ENCODE data around the gene RYR2. TPM values are rescaled to one million over a fixed set of nuclear protein-coding genes. Genes with fewer than 3 reads are reported as not detected.

RYR2 gene
- total RNA-seq, 1 experiment from 2014 or later = 2.8 TPM

DNA sequence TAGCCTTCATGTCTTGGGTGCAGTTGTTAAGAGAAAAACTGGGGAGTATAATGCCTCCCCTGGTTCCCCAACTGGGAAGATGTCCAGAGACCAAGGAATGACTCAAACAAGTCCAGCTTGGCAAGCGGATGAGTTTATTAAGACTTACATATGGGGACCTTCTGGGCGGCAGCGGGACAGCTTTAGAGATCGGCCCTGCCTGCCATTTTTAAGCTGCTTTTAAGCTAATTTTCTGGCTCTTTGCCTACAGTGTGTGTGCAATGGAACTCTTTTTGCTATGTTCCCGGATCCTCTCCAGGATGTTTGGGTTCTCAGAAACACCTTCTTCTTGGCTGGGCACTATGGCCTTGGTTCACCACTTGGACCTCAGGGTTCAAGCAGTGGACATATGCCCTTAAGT lies 99.5 kb downstream of the RYR2 start:
- no peak for DNase-seq (ENCODE audit: low spot score)
- no peak for TF ChIP-seq CTCF (conservative IDR thresholded peaks at IDR 0.05; ENCODE audit: low read depth, low read length)
- TF ChIP-seq EZH2 (IDR thresholded peaks at IDR 0.05; ENCODE audit: borderline replicate concordance, low read depth, low read length, poor library complexity, severe bottlenecking) = no peak
- ChIA-PET CTCF (no interaction called here), POLR2A (ENCODE audit: low non-redundant PET) (no interaction called here)
- Histone ChIP-seq H3K27ac (ENCODE audit: low read depth, low read length, poor library complexity, severe bottlenecking) (no peak overlapping the region), H3K36me3 (ENCODE audit: insufficient read depth, low read length, poor library complexity, severe bottlenecking) (no peaks in the 10 kb centered on the region), H3K4me1 (ENCODE audit: insufficient read depth, low read length, poor library complexity, severe bottlenecking) (peaks cover under 1% of the 10 kb centered on the region), H3K4me3 (ENCODE audit: low read depth, low read length, poor library complexity, severe bottlenecking) (no peak overlapping the region), H3K27me3 (replicated peaks; ENCODE audit: insufficient read depth, low read depth, low read length, poor library complexity) (no peaks in the 10 kb centered on the region), H3K9me3 (ENCODE audit: low read depth, low read length, poor library complexity, severe bottlenecking) (no peaks in the 10 kb centered on the region)
- intact Hi-C loops (cut with micrococcal nuclease; ENCODE audit: unreplicated experiment) = no loop called here
- BruUV-seq (replicated peaks) = no TSS peak

GRCh38 chr1:237145379-237146135 lies 103.6 kb downstream of the RYR2 start:
- Histone ChIP-seq H3K27me3 (replicated peaks; ENCODE audit: insufficient read depth, low read depth, low read length, poor library complexity) (no peaks in the 10 kb centered on the region), H3K27ac (ENCODE audit: low read depth, low read length, poor library complexity, severe bottlenecking) (no peak overlapping the region), H3K9me3 (ENCODE audit: low read depth, low read length, poor library complexity, severe bottlenecking) (no peaks in the 10 kb centered on the region), H3K36me3 (ENCODE audit: insufficient read depth, low read length, poor library complexity, severe bottlenecking) (no peaks in the 10 kb centered on the region), H3K4me1 (ENCODE audit: insufficient read depth, low read length, poor library complexity, severe bottlenecking) (peaks cover 6% of the 10 kb centered on the region), H3K4me3 (ENCODE audit: low read depth, low read length, poor library complexity, severe bottlenecking) (no peak overlapping the region)
- no peak for DNase-seq (ENCODE audit: low spot score)
- POLR2A ChIA-PET (ENCODE audit: low non-redundant PET) = no interaction called here
- CTCF ChIA-PET = no interaction called here
- intact Hi-C loops (cut with micrococcal nuclease; ENCODE audit: unreplicated experiment) = no loop called here
- no peak for TF ChIP-seq EZH2 (IDR thresholded peaks at IDR 0.05; ENCODE audit: borderline replicate concordance, low read depth, low read length, poor library complexity, severe bottlenecking)
- TF ChIP-seq CTCF (conservative IDR thresholded peaks at IDR 0.05; ENCODE audit: low read depth, low read length) = no peak
- no TSS peak for BruUV-seq (replicated peaks)

GRCh38 chr1:237146241-237146640 lies 104.3 kb downstream of the RYR2 start:
- H3K27ac ChIP-seq (ENCODE audit: low read depth, low read length, poor library complexity, severe bottlenecking) = no peak overlapping the region
- peaks cover 6% of the 10 kb centered on the region for H3K4me1 ChIP-seq (ENCODE audit: insufficient read depth, low read length, poor library complexity, severe bottlenecking)
- no TSS peak for BruUV-seq (replicated peaks)
- TF ChIP-seq CTCF (conservative IDR thresholded peaks at IDR 0.05; ENCODE audit: low read depth, low read length) (no peak), EZH2 (IDR thresholded peaks at IDR 0.05; ENCODE audit: borderline replicate concordance, low read depth, low read length, poor library complexity, severe bottlenecking) (no peak)
- no peaks in the 10 kb centered on the region for H3K9me3 ChIP-seq (ENCODE audit: low read depth, low read length, poor library complexity, severe bottlenecking)
- H3K4me3 ChIP-seq (ENCODE audit: low read depth, low read length, poor library complexity, severe bottlenecking) = no peak overlapping the region
- H3K36me3 ChIP-seq (ENCODE audit: insufficient read depth, low read length, poor library complexity, severe bottlenecking) = no peaks in the 10 kb centered on the region
- H3K27me3 ChIP-seq (replicated peaks; ENCODE audit: insufficient read depth, low read depth, low read length, poor library complexity) = no peaks in the 10 kb centered on the region
- intact Hi-C loops (cut with micrococcal nuclease; ENCODE audit: unreplicated experiment) = no loop called here
- POLR2A ChIA-PET (ENCODE audit: low non-redundant PET) = no interaction called here
- DNase-seq (ENCODE audit: low spot score) = no peak
- CTCF ChIA-PET = no interaction called here

Data from A673 (cell line).